HuH-7.5 (cell line): ENCODE results near the gene ZNF674.
"Not testable (repeated sequence)": the region's sequence is repeated elsewhere in the genome, so short reads cannot be mapped to it uniquely, and the experiment has no call there.

Source experiments
- DNase-seq: peaks from one replicate; pipeline ENCODE4 v3.0.0; 2011; ENCODE audit warnings: low spot score

Gene ZNF674

GRCh38 chrX:46569621-46570020, 24.4 kb upstream of the ZNF674 start:
- DNase-seq: no peak

- no peak for DNase-seq
These were observed 22.2 kb upstream of the ZNF674 start for GRCh38 chrX:46567388-46567787.

GRCh38 chrX:46561824-46562657, 16.8 kb upstream of the ZNF674 start:
- DNase-seq: no peak

- no peak for DNase-seq
These were observed 13.8 kb upstream of the ZNF674 start for GRCh38 chrX:46559062-46559461.

- no peak for DNase-seq
These were observed 9.7 kb upstream of the ZNF674 start for GRCh38 chrX:46554942-46555341.

- DNase-seq: no peak
These were observed 8.7 kb upstream of the ZNF674 start for GRCh38 chrX:46553935-46554334.

- no peak for DNase-seq
These were observed 6.4 kb upstream of the ZNF674 start for GRCh38 chrX:46551494-46552128.

- no peak for DNase-seq
These were observed 4.7 kb upstream of the ZNF674 start for GRCh38 chrX:46549914-46550313.

GRCh38 chrX:46547857-46548256, 2.6 kb upstream of the ZNF674 start:
- DNase-seq: no peak

GRCh38 chrX:46544527-46544926, 694 bp downstream of the ZNF674 start:
- DNase-seq: not testable (repeated sequence)

- DNase-seq: no peak
These were observed 1.8 kb downstream of the ZNF674 start for GRCh38 chrX:46543441-46543840.

GRCh38 chrX:46531442-46531841, 13.8 kb downstream of the ZNF674 start:
- no peak for DNase-seq

- DNase-seq: not testable (repeated sequence)
These were observed 14.8 kb downstream of the ZNF674 start for GRCh38 chrX:46530404-46530908.

GRCh38 chrX:46529740-46530403, 15.3 kb downstream of the ZNF674 start:
- not testable (repeated sequence) for DNase-seq

GRCh38 chrX:46528640-46529039, 16.6 kb downstream of the ZNF674 start:
- not testable (repeated sequence) for DNase-seq

- DNase-seq: no peak
These were observed 39.1 kb downstream of the ZNF674 start for GRCh38 chrX:46506076-46506475.

- no peak for DNase-seq
These were observed 42.4 kb downstream of the ZNF674 start for GRCh38 chrX:46502848-46503247.

- DNase-seq: no peak
These were observed 45.2 kb downstream of the ZNF674 start for GRCh38 chrX:46500054-46500453.

GRCh38 chrX:46488712-46489111, 56.5 kb downstream of the ZNF674 start:
- no peak for DNase-seq

- DNase-seq: no peak
These were observed 59.3 kb downstream of the ZNF674 start for GRCh38 chrX:46485897-46486296.

GRCh38 chrX:46478634-46479033, 66.6 kb downstream of the ZNF674 start:
- not testable (repeated sequence) for DNase-seq

- no peak for DNase-seq
These were observed 67.8 kb downstream of the ZNF674 start for GRCh38 chrX:46477435-46477834.

- no peak for DNase-seq
These were observed 80.0 kb downstream of the ZNF674 start for GRCh38 chrX:46465203-46465602.
